ENCODE results near the gene HIF1A. TPM values are rescaled to one million over a fixed set of nuclear protein-coding genes. Genes with fewer than 3 reads are reported as not detected.
"Not testable (repeated sequence)": the region's sequence is repeated elsewhere in the genome, so short reads cannot be mapped to it uniquely, and the experiment has no call there.

HIF1A gene
- total RNA-seq, 1 donor from 2014 or later = 435 TPM

GRCh38 chr14:61654026-61654425 lies 41.3 kb upstream of the HIF1A start:
- Mint-ChIP-seq H3K36me3 (ENCODE audit: low read depth, unreplicated experiment) (peaks cover 1% of the 10 kb centered on the region), H3K9me3 (ENCODE audit: unreplicated experiment) (peaks cover 2% of the 10 kb centered on the region), H3K4me3 (ENCODE audit: unreplicated experiment) (no peak overlapping the region), H3K27ac (ENCODE audit: unreplicated experiment) (no peak overlapping the region), H3K4me1 (ENCODE audit: low read depth, unreplicated experiment) (peaks cover 8% of the 10 kb centered on the region), H3K27me3 (ENCODE audit: low read depth, unreplicated experiment) (no peaks in the 10 kb centered on the region)
- Histone ChIP-seq H3K9ac (ENCODE audit: low read length) (no peak overlapping the region), H2AFZ (ENCODE audit: low read depth, low read length) (no peak overlapping the region), H4K20me1 (ENCODE audit: insufficient read depth, low read length) (no peaks in the 10 kb centered on the region), H3K4me3 (ENCODE audit: insufficient read depth, low read depth, low read length) (no peak overlapping the region), H3K27me3 (ENCODE audit: insufficient read depth, low read length) (no peaks in the 10 kb centered on the region), H3K4me1 (ENCODE audit: insufficient read depth, low read length) (peaks cover 3% of the 10 kb centered on the region), H3K27ac (ENCODE audit: low read depth, low read length) (no peak overlapping the region), H3K79me2 (ENCODE audit: insufficient read depth, low read length) (no peaks in the 10 kb centered on the region), H3K36me3 (ENCODE audit: insufficient read depth, low read length) (no peaks in the 10 kb centered on the region), H3K4me2 (ENCODE audit: low read length) (no peak overlapping the region), H3K9me3 (ENCODE audit: insufficient read depth, low read depth, low read length) (no peaks in the 10 kb centered on the region)
- TF ChIP-seq EZH2 (IDR thresholded peaks at IDR 0.05; ENCODE audit: insufficient read depth, low read length) (no peak), CTCF (IDR thresholded peaks at IDR 0.05; ENCODE audit: insufficient read depth, low read depth, low read length) (no peak)
- FAIRE-seq (no peak), DNase-seq (ENCODE audit: low read depth) (no peak)

GRCh38 chr14:61655777-61656176 lies 39.5 kb upstream of the HIF1A start:
- Histone ChIP-seq H3K79me2 (ENCODE audit: insufficient read depth, low read length) (no peaks in the 10 kb centered on the region), H3K4me2 (ENCODE audit: low read length) (no peak overlapping the region), H3K27ac (ENCODE audit: low read depth, low read length) (no peak overlapping the region), H3K4me1 (ENCODE audit: insufficient read depth, low read length) (peaks cover 3% of the 10 kb centered on the region), H3K27me3 (ENCODE audit: insufficient read depth, low read length) (no peaks in the 10 kb centered on the region), H3K36me3 (ENCODE audit: insufficient read depth, low read length) (no peaks in the 10 kb centered on the region), H3K9ac (ENCODE audit: low read length) (no peak overlapping the region), H4K20me1 (ENCODE audit: insufficient read depth, low read length) (no peaks in the 10 kb centered on the region), H3K4me3 (ENCODE audit: insufficient read depth, low read depth, low read length) (no peak overlapping the region), H2AFZ (ENCODE audit: low read depth, low read length) (no peak overlapping the region), H3K9me3 (ENCODE audit: insufficient read depth, low read depth, low read length) (no peaks in the 10 kb centered on the region)
- TF ChIP-seq CTCF (IDR thresholded peaks at IDR 0.05; ENCODE audit: insufficient read depth, low read depth, low read length) (no peak), EZH2 (IDR thresholded peaks at IDR 0.05; ENCODE audit: insufficient read depth, low read length) (no peak)
- Mint-ChIP-seq H3K36me3 (ENCODE audit: low read depth, unreplicated experiment) (no peaks in the 10 kb centered on the region), H3K9me3 (ENCODE audit: unreplicated experiment) (peaks cover 2% of the 10 kb centered on the region), H3K4me3 (ENCODE audit: unreplicated experiment) (no peak overlapping the region), H3K4me1 (ENCODE audit: low read depth, unreplicated experiment) (peaks cover 10% of the 10 kb centered on the region), H3K27me3 (ENCODE audit: low read depth, unreplicated experiment) (no peaks in the 10 kb centered on the region), H3K27ac (ENCODE audit: unreplicated experiment) (no peak overlapping the region)
- FAIRE-seq (no peak), DNase-seq (ENCODE audit: low read depth) (no peak)

GRCh38 chr14:61656341-61656740 lies 39.0 kb upstream of the HIF1A start:
- Histone ChIP-seq H3K27me3 (ENCODE audit: insufficient read depth, low read length) (no peaks in the 10 kb centered on the region), H3K4me2 (ENCODE audit: low read length) (no peak overlapping the region), H3K27ac (ENCODE audit: low read depth, low read length) (no peak overlapping the region), H3K79me2 (ENCODE audit: insufficient read depth, low read length) (no peaks in the 10 kb centered on the region), H3K4me3 (ENCODE audit: insufficient read depth, low read depth, low read length) (no peak overlapping the region), H3K9me3 (ENCODE audit: insufficient read depth, low read depth, low read length) (no peaks in the 10 kb centered on the region), H2AFZ (ENCODE audit: low read depth, low read length) (no peak overlapping the region), H3K36me3 (ENCODE audit: insufficient read depth, low read length) (no peaks in the 10 kb centered on the region), H3K9ac (ENCODE audit: low read length) (no peak overlapping the region), H3K4me1 (ENCODE audit: insufficient read depth, low read length) (peaks cover 3% of the 10 kb centered on the region), H4K20me1 (ENCODE audit: insufficient read depth, low read length) (no peaks in the 10 kb centered on the region)
- Mint-ChIP-seq H3K27me3 (ENCODE audit: low read depth, unreplicated experiment) (no peaks in the 10 kb centered on the region), H3K4me1 (ENCODE audit: low read depth, unreplicated experiment) (peaks cover 16% of the 10 kb centered on the region), H3K27ac (ENCODE audit: unreplicated experiment) (no peak overlapping the region), H3K36me3 (ENCODE audit: low read depth, unreplicated experiment) (no peaks in the 10 kb centered on the region), H3K9me3 (ENCODE audit: unreplicated experiment) (peaks cover 2% of the 10 kb centered on the region), H3K4me3 (ENCODE audit: unreplicated experiment) (no peak overlapping the region)
- DNase-seq (ENCODE audit: low read depth) (no peak), FAIRE-seq (no peak)
- TF ChIP-seq EZH2 (IDR thresholded peaks at IDR 0.05; ENCODE audit: insufficient read depth, low read length) (no peak), CTCF (IDR thresholded peaks at IDR 0.05; ENCODE audit: insufficient read depth, low read depth, low read length) (no peak)

GRCh38 chr14:61658111-61658510 lies 37.2 kb upstream of the HIF1A start:
- not testable (repeated sequence) for H3K36me3 Mint-ChIP-seq (ENCODE audit: low read depth, unreplicated experiment); H3K4me3 Mint-ChIP-seq (ENCODE audit: unreplicated experiment)

More at GRCh38 chr14:61658111-61658510, 37.2 kb upstream of the HIF1A start:
- not testable (repeated sequence) for H3K27me3 ChIP-seq (ENCODE audit: insufficient read depth, low read length); H3K9me3 Mint-ChIP-seq (ENCODE audit: unreplicated experiment); DNase-seq (ENCODE audit: low read depth); H3K27ac ChIP-seq (ENCODE audit: low read depth, low read length); H3K79me2 ChIP-seq (ENCODE audit: insufficient read depth, low read length); FAIRE-seq; H3K36me3 ChIP-seq (ENCODE audit: insufficient read depth, low read length); H3K9ac ChIP-seq (ENCODE audit: low read length); H3K27ac Mint-ChIP-seq (ENCODE audit: unreplicated experiment); H3K4me3 ChIP-seq (ENCODE audit: insufficient read depth, low read depth, low read length); H3K27me3 Mint-ChIP-seq (ENCODE audit: low read depth, unreplicated experiment); H2AFZ ChIP-seq (ENCODE audit: low read depth, low read length); H4K20me1 ChIP-seq (ENCODE audit: insufficient read depth, low read length); H3K4me2 ChIP-seq (ENCODE audit: low read length); H3K9me3 ChIP-seq (ENCODE audit: insufficient read depth, low read depth, low read length)
- H3K4me1 Mint-ChIP-seq (ENCODE audit: low read depth, unreplicated experiment) = peaks cover 31% of the 10 kb centered on the region
- peaks cover 14% of the 10 kb centered on the region for H3K4me1 ChIP-seq (ENCODE audit: insufficient read depth, low read length)
